GM18870 (cell line): ENCODE data around the gene OR2AP1.
"Not testable (repeated sequence)": the region's sequence is repeated elsewhere in the genome, so short reads cannot be mapped to it uniquely, and the experiment has no call there.

Experiments
- ATAC-seq: cut with Tn5 transposase; IDR thresholded peaks from one replicate; pipeline ENCODE4 v1.9.1; 2021; ENCODE audit warnings: moderate library complexity; ENCODE audit not compliant: unreplicated experiment

The OR2AP1 gene

GRCh38 chr12:55572168-55572567 lies at the start of gene OR2AP1:
OR2AP1 (plus strand) TSS chr12:55572468; CDS start chr12:55574415, 1,947 bp downstream.
- ATAC-seq = no peak

GRCh38 chr12:55548235-55548634 lies 24.0 kb upstream of the OR2AP1 start:
- ATAC-seq = not testable (repeated sequence)

- no peak for ATAC-seq
Measured at GRCh38 chr12:55548756-55549155, 23.5 kb upstream of the OR2AP1 start.

GRCh38 chr12:55549302-55549701 lies 23.0 kb upstream of the OR2AP1 start, which contains the start of gene OR6C4:
OR6C4 (plus strand) TSS chr12:55549602; CDS start chr12:55551227, 1,625 bp downstream.
- no peak for ATAC-seq

GRCh38 chr12:55554296-55554695 lies 18.0 kb upstream of the OR2AP1 start:
- ATAC-seq = no peak

- not testable (repeated sequence) for ATAC-seq
Measured at GRCh38 chr12:55570060-55570459, 2.2 kb upstream of the OR2AP1 start.

- ATAC-seq = not testable (repeated sequence)
Measured at GRCh38 chr12:55570689-55571088, 1.6 kb upstream of the OR2AP1 start.

GRCh38 chr12:55582066-55582465 lies 9.8 kb downstream of the OR2AP1 start:
- no peak for ATAC-seq

GRCh38 chr12:55585817-55586216 lies 13.5 kb downstream of the OR2AP1 start:
- ATAC-seq = no peak

- ATAC-seq = not testable (repeated sequence)
Measured at GRCh38 chr12:55590152-55590551, 17.9 kb downstream of the OR2AP1 start.

GRCh38 chr12:55607821-55608594 lies 35.7 kb downstream of the OR2AP1 start:
- ATAC-seq = no peak

- no peak for ATAC-seq
Measured at GRCh38 chr12:55610598-55610997, 38.3 kb downstream of the OR2AP1 start.

- ATAC-seq = no peak
Measured at GRCh38 chr12:55612646-55613045, 40.4 kb downstream of the OR2AP1 start.

GRCh38 chr12:55614764-55615163 lies 42.5 kb downstream of the OR2AP1 start:
- no peak for ATAC-seq

- ATAC-seq = peak; percentile 84
Measured at GRCh38 chr12:55619354-55620138, 47.3 kb downstream of the OR2AP1 start.

- ATAC-seq = peak; percentile 68
Measured at GRCh38 chr12:55624056-55624455, 51.8 kb downstream of the OR2AP1 start.
